Smooth muscle cell (in vitro differentiated cells): ENCODE data around the gene CSNK2A1. TPM values are rescaled to one million over a fixed set of nuclear protein-coding genes. Genes with fewer than 3 reads are reported as not detected.

Experiments used
- DNase-seq: peaks from one replicate; lab custom pipeline; 2025; ENCODE audit not compliant: unreplicated experiment; lab: John Stamatoyannopoulos, UW
- H2AFZ ChIP-seq: fragments of 200-600 bp; sonication (generic); 2 replicates; pipeline ENCODE4 v1.6.0; 2016; ENCODE audit warnings: antibody characterized with exemption, low read depth, mild to moderate bottlenecking
- H3F3A ChIP-seq: fragments of 200-600 bp; sonication (generic); 2 replicates; pipeline ENCODE4 v1.6.0; 2017; ENCODE audit warnings: antibody characterized with exemption, low read depth
- H3K27ac ChIP-seq: fragments of 200-600 bp; sonication (generic); 2 replicates; pipeline ENCODE4 v1.5.1; 2016; ENCODE audit warnings: low read depth, mild to moderate bottlenecking
- H3K27me3 ChIP-seq: fragments of 200-600 bp; sonication (generic); 2 replicates; pipeline ENCODE4 v1.6.1; 2016; ENCODE audit warnings: low read depth, mild to moderate bottlenecking
- H3K36me3 ChIP-seq: fragments of 200-600 bp; sonication (generic); 2 replicates; pipeline ENCODE4 v1.5.1; 2016; ENCODE audit warnings: low read depth
- H3K4me1 ChIP-seq: fragments of 200-600 bp; sonication (generic); 2 replicates; pipeline ENCODE4 v1.5.1; 2016; ENCODE audit warnings: low read depth
- H3K4me2 ChIP-seq: fragments of 200-600 bp; sonication (generic); 2 replicates; pipeline ENCODE4 v1.6.0; 2016; ENCODE audit warnings: mild to moderate bottlenecking
- H3K4me3 ChIP-seq: fragments of 200-600 bp; sonication (generic); 2 replicates; pipeline ENCODE4 v1.5.1; 2016; ENCODE audit warnings: mild to moderate bottlenecking
- H3K79me2 ChIP-seq: fragments of 200-600 bp; sonication (generic); 2 replicates; pipeline ENCODE4 v1.6.0; 2016; ENCODE audit warnings: low read depth, mild to moderate bottlenecking
- H3K9ac ChIP-seq: fragments of 200-600 bp; sonication (generic); 2 replicates; pipeline ENCODE4 v1.6.0; 2016; ENCODE audit warnings: low read depth
- H3K9me3 ChIP-seq: fragments of 200-600 bp; sonication (generic); replicated peaks from 2 replicates; pipeline ENCODE4 v1.5.1; 2016; ENCODE audit warnings: low read depth
- H4K20me1 ChIP-seq: fragments of 200-600 bp; sonication (generic); 2 replicates; pipeline ENCODE4 v1.6.0; 2016; ENCODE audit warnings: low read depth
- CTCF ChIP-seq: fragments of 200-600 bp; sonication (generic); IDR thresholded peaks from 2 replicates; pipeline ENCODE4 v1.5.1; 2017; ENCODE audit warnings: borderline replicate concordance, mild to moderate bottlenecking, antibody characterized with exemption; ENCODE audit not compliant: insufficient read depth, poor library complexity, severe bottlenecking
- WGBS: methylation state at CpG from one replicate; pipeline ENCODE4 v1.1.7; 2016; ENCODE audit warnings: low lambda C conversion rate; 5-methylcytosine and 5-hydroxymethylcytosine counted together
- polyA plus RNA-seq: library from polyadenylated mRNA; unstranded; fragments of >200 nt; fragmentation: Nextera tagmentation; extraction: Ambion mirVana; gene quantifications from 2 replicates; pipeline ENCODE4 v1.2.1, GENCODE V29; 2016
- total RNA-seq: library from RNA; depleted of rRNA; stranded (reverse); fragments of >200 nt; gene quantifications from 2 replicates; pipeline ENCODE4 v1.2.3, GENCODE V29; 2014

Gene CSNK2A1
- total and polyA plus RNA-seq, 2 experiments from 2014 or later, result 82.6 to 205 TPM

GRCh38 chr20:503048-503737 is 40.4 kb downstream of the CSNK2A1 start:
- H3K27ac ChIP-seq, result no peak overlapping the region
- no peak for TF ChIP-seq CTCF
- no peaks in the 10 kb centered on the region for H3K27me3 ChIP-seq
- DNase-seq, result no peak
- WGBS, result 97% methylated on average over 11 of the region's 11 CpGs
- H3K4me1 ChIP-seq, result no peaks in the 10 kb centered on the region
- no peak overlapping the region for H3K4me2 ChIP-seq
- H2AFZ ChIP-seq, result no peak overlapping the region
- no peaks in the 10 kb centered on the region for H3K9me3 ChIP-seq
- H3F3A ChIP-seq, result peaks cover 5% of the 10 kb centered on the region
- H3K79me2 ChIP-seq, result peaks cover 45% of the 10 kb centered on the region
- H3K36me3 ChIP-seq, result peaks cover 20% of the 10 kb centered on the region
- peaks cover 52% of the 10 kb centered on the region for H4K20me1 ChIP-seq
- no peak overlapping the region for H3K9ac ChIP-seq
- no peak overlapping the region for H3K4me3 ChIP-seq

DNA sequence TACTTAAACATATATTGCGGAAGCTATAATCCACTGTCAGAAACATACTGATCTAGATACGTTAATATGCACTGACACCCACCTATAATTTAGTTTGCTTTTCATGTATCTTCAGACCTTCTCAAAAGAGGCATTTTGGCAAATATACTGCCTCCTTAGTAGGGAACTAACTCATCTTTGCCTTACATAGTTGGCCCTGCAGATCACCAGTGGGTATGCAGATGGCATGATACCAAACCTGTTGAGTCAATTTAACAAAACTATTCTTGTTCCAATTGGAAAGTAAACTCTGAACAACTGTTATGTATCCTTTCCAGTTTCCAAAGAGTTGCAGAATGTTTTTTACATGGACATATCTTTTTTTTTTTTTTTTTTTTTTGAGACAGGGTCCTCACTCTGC is 45.6 kb downstream of the CSNK2A1 start:
- Histone ChIP-seq H3K4me3 (no peak overlapping the region), H3K36me3 (peaks cover 24% of the 10 kb centered on the region), H3K9ac (no peak overlapping the region), H3K79me2 (peaks cover 10% of the 10 kb centered on the region), H3K9me3 (no peaks in the 10 kb centered on the region), H3K4me2 (no peak overlapping the region), H3F3A (peaks cover 13% of the 10 kb centered on the region), H3K27me3 (no peaks in the 10 kb centered on the region), H3K27ac (peak overlapping the region; percentile 83), H2AFZ (no peak overlapping the region), H4K20me1 (peaks cover 16% of the 10 kb centered on the region), H3K4me1 (no peaks in the 10 kb centered on the region)
- no peak for TF ChIP-seq CTCF
- 98% methylated on average over 2 of the region's 2 CpGs for WGBS
- no peak for DNase-seq

- Histone ChIP-seq H3K9me3 (no peaks in the 10 kb centered on the region), H3K9ac (no peak overlapping the region), H3K27ac (peak overlapping the region; percentile 83), H3K79me2 (peaks cover 4% of the 10 kb centered on the region), H2AFZ (no peak overlapping the region), H3K27me3 (no peaks in the 10 kb centered on the region), H3K4me2 (no peak overlapping the region), H4K20me1 (peaks cover 8% of the 10 kb centered on the region), H3K36me3 (peaks cover 24% of the 10 kb centered on the region), H3K4me3 (no peak overlapping the region), H3K4me1 (no peaks in the 10 kb centered on the region), H3F3A (peaks cover 13% of the 10 kb centered on the region)
- 11% methylated on average over 2 of the region's 2 CpGs for WGBS
- DNase-seq, result no peak
- no peak for TF ChIP-seq CTCF
Observed at GRCh38 chr20:496126-496696, 47.4 kb downstream of the CSNK2A1 start.
